K562 (cell line): ENCODE measurements around the gene OR51E2. TPM values are rescaled to one million over a fixed set of nuclear protein-coding genes. Genes with fewer than 3 reads are reported as not detected.

Experiments
- ATAC-seq: fragments of 200-7000 bp; cut with Tn5 transposase; 3 replicates; pipeline ENCODE4 v1.9.1; 2020; ENCODE audit warnings: moderate library complexity
- BruUV-seq: library from RNA; stranded (reverse); fragments of 400-500 nt; replicated peaks from 2 replicates; lab custom pipeline; 2021; lab: Mats Ljungman, UMichigan
- CTCF ChIA-PET: fragments of 300-600 bp; formaldehyde crosslinking; extraction: SDS; loops from one replicate; lab custom pipeline; 2021; ENCODE audit warnings: low intra/inter-chr PET ratio; lab: Yijun Ruan, JAX
- POLR2A ChIA-PET: fragments of 300-600, 350-650 bp; sonication (Branson Sonifier 250); formaldehyde crosslinking; extraction: SDS; loops from one replicate; lab custom pipeline; 2021; ENCODE audit warnings: antibody characterized with exemption, inconsistent platforms; lab: Yijun Ruan, JAX
- DNase-seq, 4 experiments: peaks; one replicate each; pipeline versions ENCODE4 v3.0.0 to v3.0.0-alpha.2; 2011 to 2018; ENCODE audit warnings: low spot score in 3 of 4, mixed read lengths in 3 of 4; ENCODE audit errors: extremely low read depth in 1 of 4
- FAIRE-seq: peaks from 2 replicates; lab custom pipeline; 2011; peaks lifted over from hg19 to GRCh38; lab: Jason Lieb, UNC
- H2AFZ ChIP-seq: 2 replicates; pipeline ENCODE4 v1.6.0; 2011; ENCODE audit warnings: low read depth, low read length, control low read depth, inconsistent platforms
- H3K27ac ChIP-seq: fragments of 200-600 bp; 3 replicates; pipeline ENCODE4 v1.8.0; 2011; ENCODE audit warnings: low read depth, mild to moderate bottlenecking, control low read depth, inconsistent platforms, low read length, moderate library complexity, mixed read lengths; ENCODE audit errors: extremely low read depth
- H3K27me3 ChIP-seq, 2 experiments: fragments of 300-600 bp in 1 of 2; 2 replicates in 1 of 2; 3 replicates in 1 of 2; pipeline versions ENCODE4 v1.6.0 to v1.8.0; 2011; ENCODE audit warnings: inconsistent platforms in 2 of 2, low read length in 2 of 2, mild to moderate bottlenecking in 1 of 2, mixed read lengths in 1 of 2, moderate library complexity in 1 of 2; ENCODE audit not compliant: control insufficient read depth in 2 of 2, insufficient read depth in 2 of 2
- H3K36me3 ChIP-seq: fragments of 300-600 bp; 3 replicates; pipeline ENCODE4 v1.8.0; 2011; ENCODE audit warnings: mild to moderate bottlenecking, low read length, inconsistent platforms; ENCODE audit not compliant: control insufficient read depth, insufficient read depth
- H3K4me1 ChIP-seq, 2 experiments: fragments of 200-600 bp in 1 of 2; replicated peaks in 1 of 2; 2 replicates in 1 of 2; 3 replicates in 1 of 2; pipeline versions ENCODE4 v1.5.1 to v1.8.0; 2011; ENCODE audit warnings: inconsistent platforms in 2 of 2, low read length in 2 of 2, mild to moderate bottlenecking in 1 of 2, mixed read lengths in 1 of 2, moderate library complexity in 1 of 2; ENCODE audit not compliant: control insufficient read depth in 2 of 2, insufficient read depth in 2 of 2
- H3K4me2 ChIP-seq: 2 replicates; pipeline ENCODE4 v1.6.1; 2011; ENCODE audit warnings: low read length, control low read depth, inconsistent platforms, mixed read lengths; ENCODE audit not compliant: insufficient read depth
- H3K4me3 ChIP-seq: fragments of 200-600 bp; sonication (generic), shearing (Covaris generic); 2 replicates; pipeline ENCODE4 v1.5.1; 2016; ENCODE audit warnings: control low read depth, inconsistent platforms
- H3K79me2 ChIP-seq: fragments of 200-600 bp; 3 replicates; pipeline ENCODE4 v1.8.0; 2011; ENCODE audit warnings: low read length, inconsistent platforms; ENCODE audit not compliant: control insufficient read depth, insufficient read depth
- H3K9ac ChIP-seq, 2 experiments: 2 replicates each; pipeline versions ENCODE4 v1.6.0 to v1.6.1; 2011; ENCODE audit warnings: low read depth in 2 of 2, low read length in 2 of 2, control low read depth in 1 of 2, inconsistent platforms in 1 of 2, mild to moderate bottlenecking in 1 of 2, mixed read lengths in 1 of 2; ENCODE audit not compliant: insufficient read depth in 1 of 2
- H3K9me1 ChIP-seq: one replicate; pipeline ENCODE4 v1.6.0; 2011; ENCODE audit warnings: inconsistent platforms, mild to moderate bottlenecking, low read length, moderate library complexity; ENCODE audit not compliant: control insufficient read depth, insufficient read depth
- H3K9me3 ChIP-seq: replicated peaks from 2 replicates; pipeline ENCODE4 v1.5.1; 2011; ENCODE audit warnings: low read depth, low read length, inconsistent platforms; ENCODE audit not compliant: control insufficient read depth, insufficient read depth
- H4K20me1 ChIP-seq: replicated peaks from 2 replicates; pipeline ENCODE4 v1.6.1; 2011; ENCODE audit warnings: low read length, inconsistent platforms, mixed read lengths; ENCODE audit not compliant: control insufficient read depth, insufficient read depth
- CTBP1 ChIP-seq: fragments of 450-650 bp; IDR thresholded peaks from 2 replicates; pipeline ENCODE4 v1.6.1; 2016; ENCODE audit warnings: borderline replicate concordance
- EP400 ChIP-seq: fragments of 450-650 bp; IDR thresholded peaks from 2 replicates; pipeline ENCODE4 v1.6.1; 2017; ENCODE audit warnings: antibody characterized with exemption, mild to moderate bottlenecking, moderate library complexity
- MAFG ChIP-seq: fragments of 450-650 bp; conservative IDR thresholded peaks from 2 replicates; pipeline ENCODE4 v1.6.1; 2016; ENCODE audit warnings: missing genetic modification characterization, missing compliant biosample characterization
- MTA3 ChIP-seq: fragments of 450-650 bp; formaldehyde crosslinking; IDR thresholded peaks from 2 replicates; pipeline ENCODE4 v1.6.1; 2017; ENCODE audit warnings: mild to moderate bottlenecking, borderline replicate concordance
- PHF21A ChIP-seq: fragments of 450-650 bp; IDR thresholded peaks from 2 replicates; pipeline ENCODE4 v1.6.1; 2017; ENCODE audit warnings: low read depth, borderline replicate concordance
- PML ChIP-seq: IDR thresholded peaks from 2 replicates; pipeline ENCODE4 v1.6.1; 2012; ENCODE audit warnings: low read length, inconsistent platforms
- POU5F1 ChIP-seq: fragments of 150-350 bp; IDR thresholded peaks from 2 replicates; pipeline ENCODE4 v1.6.1; 2014; ENCODE audit warnings: borderline replicate concordance, low read length, low read depth, mild to moderate bottlenecking; ENCODE audit not compliant: partially characterized antibody
- U2AF1 ChIP-seq: fragments of 200-400 bp; formaldehyde crosslinking; optimal IDR thresholded peaks from 2 replicates; pipeline ENCODE3; 2017; ENCODE audit warnings: mild to moderate bottlenecking, low read depth, low read length, moderate library complexity
- YBX1 ChIP-seq: fragments of 450-650 bp; IDR thresholded peaks from 2 replicates; pipeline ENCODE4 v1.7.1; 2016; ENCODE audit warnings: mild to moderate bottlenecking
- ZNF668 ChIP-seq: fragments of 250-450 bp; sonication (Bioruptor Pico); IDR thresholded peaks from 2 replicates; pipeline ENCODE4 v1.8.0; 2022; ENCODE audit warnings: mild to moderate bottlenecking, inconsistent platforms
- WGBS: fragments of 100-300 bp; shearing (Covaris generic); methylation state at CpG from one replicate; pipeline ENCODE4 v1.1.6; 2016; ENCODE audit warnings: low coverage, mixed read lengths; ENCODE audit not compliant: insufficient coverage; ENCODE audit errors: missing lambda C conversion rate; 5-methylcytosine and 5-hydroxymethylcytosine counted together
- in situ Hi-C: fragments of 300-500 bp; cut with MboI; formaldehyde crosslinking; loops from 4 replicates; pipeline ENCODE4 v1.15.0; 2018; ENCODE audit warnings: inconsistent platforms, mixed read lengths
- intact Hi-C: fragments of 100-400 bp; cut with micrococcal nuclease; formaldehyde crosslinking; loops from 2 replicates; pipeline ENCODE4 v1.14.2; 2022
- polyA plus RNA-seq, 8 experiments: library from polyadenylated mRNA; depleted of rRNA in 4 of 8; stranded (reverse) in 5 of 8; unstranded in 3 of 8; fragments of >200 nt; fragmentation: Nextera tagmentation in 2 of 8; fragmentation: Illumina TruSeq in 1 of 8; extraction: Ambion mirVana in 2 of 8; extraction: Trizol in 1 of 8; gene quantifications; 2 replicates each; pipeline versions ENCODE4 v1.2.1 to v1.2.3, GENCODE V29; 2011 to 2014; ENCODE audit warnings: inconsistent platforms in 1 of 8, missing spikeins in 1 of 8
- total RNA-seq, 7 experiments: library from RNA; depleted of rRNA in 6 of 7; stranded (reverse); fragments of >200 nt in 6 of 7; fragmentation: Illumina TruSeq in 2 of 7; extraction: Trizol in 2 of 7; gene quantifications; 2 replicates each; pipeline versions ENCODE4 v1.2.1 to v1.2.3, GENCODE V29; 2011 to 2021; ENCODE audit warnings: low replicate concordance in 1 of 7
- TF ChIP-seq, protein P1 (sequence below): fragments of 450-650 bp; formaldehyde crosslinking; IDR thresholded peaks from 2 replicates; pipeline ENCODE4 v1.4.0; 2020; ENCODE audit warnings: mild to moderate bottlenecking, moderate library complexity
- TF ChIP-seq, protein P2 (sequence below): sonication (generic); formaldehyde crosslinking; IDR thresholded peaks from 2 replicates; pipeline ENCODE4 v1.8.0; 2022; ENCODE audit warnings: missing genetic modification reagents, mild to moderate bottlenecking, borderline replicate concordance
- TF ChIP-seq, protein P3 (sequence below): sonication (generic); formaldehyde crosslinking; IDR thresholded peaks from 2 replicates; pipeline ENCODE4 v1.8.0; 2023; ENCODE audit warnings: mild to moderate bottlenecking, missing genetic modification reagents

Gene OR51E2
- total and polyA plus RNA-seq, 9 of the 15 experiments (the other 6 are each of a cell fraction or from before 2014, with no cell fraction given), result not detected

- no peak overlapping the region for H3K9ac ChIP-seq
- no peaks in the 10 kb centered on the region for H3K36me3 ChIP-seq
- H3K4me2 ChIP-seq, result no peak overlapping the region
- no peaks in the 10 kb centered on the region for H4K20me1 ChIP-seq
- ATAC-seq (no peak), FAIRE-seq (no peak), DNase-seq (no peak)
- in situ Hi-C loops (no loop called here), intact Hi-C loops (loop anchor here (10.0 kb wide), 1 partner anchor 268 kb away; the partner anchor contains the start of gene OR51L1)
- WGBS, result 0% methylated on average over 2 of the region's 2 CpGs
- H3K79me2 ChIP-seq, result no peaks in the 10 kb centered on the region
- H3K9me3 ChIP-seq, result no peaks in the 10 kb centered on the region
- POLR2A ChIA-PET, result no interaction called here
- CTCF ChIA-PET, result no interaction called here
- H3K27me3 ChIP-seq, result peaks cover 0 to 18% of the 10 kb centered on the region in 2 experiments; a peak in 4 of 5 replicates
- no peak overlapping the region for H2AFZ ChIP-seq
- H3K4me3 ChIP-seq, result no peak overlapping the region
- no TSS peak for BruUV-seq
- H3K27ac ChIP-seq, result no peak overlapping the region
- TF ChIP-seq ZNF668 (CRISPR knock-in tag) (no peak), CTBP1 (no peak), PML (no peak), POU5F1 (no peak), MTA3 (no peak), EP400 (no peak), PHF21A (no peak), MAFG (tag) (no peak), YBX1 (no peak), U2AF1 (no peak)
- TF ChIP-seq, protein P1, sequence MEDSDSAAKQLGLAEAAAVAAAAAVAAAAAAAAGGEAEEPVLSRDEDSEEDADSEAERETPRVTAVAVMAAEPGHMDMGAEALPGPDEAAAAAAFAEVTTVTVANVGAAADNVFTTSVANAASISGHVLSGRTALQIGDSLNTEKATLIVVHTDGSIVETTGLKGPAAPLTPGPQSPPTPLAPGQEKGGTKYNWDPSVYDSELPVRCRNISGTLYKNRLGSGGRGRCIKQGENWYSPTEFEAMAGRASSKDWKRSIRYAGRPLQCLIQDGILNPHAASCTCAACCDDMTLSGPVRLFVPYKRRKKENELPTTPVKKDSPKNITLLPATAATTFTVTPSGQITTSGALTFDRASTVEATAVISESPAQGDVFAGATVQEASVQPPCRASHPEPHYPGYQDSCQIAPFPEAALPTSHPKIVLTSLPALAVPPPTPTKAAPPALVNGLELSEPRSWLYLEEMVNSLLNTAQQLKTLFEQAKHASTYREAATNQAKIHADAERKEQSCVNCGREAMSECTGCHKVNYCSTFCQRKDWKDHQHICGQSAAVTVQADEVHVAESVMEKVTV (CRISPR knock-in tag), result no peak
- TF ChIP-seq, protein P2, sequence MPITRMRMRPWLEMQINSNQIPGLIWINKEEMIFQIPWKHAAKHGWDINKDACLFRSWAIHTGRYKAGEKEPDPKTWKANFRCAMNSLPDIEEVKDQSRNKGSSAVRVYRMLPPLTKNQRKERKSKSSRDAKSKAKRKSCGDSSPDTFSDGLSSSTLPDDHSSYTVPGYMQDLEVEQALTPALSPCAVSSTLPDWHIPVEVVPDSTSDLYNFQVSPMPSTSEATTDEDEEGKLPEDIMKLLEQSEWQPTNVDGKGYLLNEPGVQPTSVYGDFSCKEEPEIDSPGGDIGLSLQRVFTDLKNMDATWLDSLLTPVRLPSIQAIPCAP (CRISPR knock-in tag), result no peak
- TF ChIP-seq, protein P3, sequence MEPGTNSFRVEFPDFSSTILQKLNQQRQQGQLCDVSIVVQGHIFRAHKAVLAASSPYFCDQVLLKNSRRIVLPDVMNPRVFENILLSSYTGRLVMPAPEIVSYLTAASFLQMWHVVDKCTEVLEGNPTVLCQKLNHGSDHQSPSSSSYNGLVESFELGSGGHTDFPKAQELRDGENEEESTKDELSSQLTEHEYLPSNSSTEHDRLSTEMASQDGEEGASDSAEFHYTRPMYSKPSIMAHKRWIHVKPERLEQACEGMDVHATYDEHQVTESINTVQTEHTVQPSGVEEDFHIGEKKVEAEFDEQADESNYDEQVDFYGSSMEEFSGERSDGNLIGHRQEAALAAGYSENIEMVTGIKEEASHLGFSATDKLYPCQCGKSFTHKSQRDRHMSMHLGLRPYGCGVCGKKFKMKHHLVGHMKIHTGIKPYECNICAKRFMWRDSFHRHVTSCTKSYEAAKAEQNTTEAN, result no peak
- H3K4me1 ChIP-seq, result 0 out of 5 replicates have a peak, but pooled peaks cover 0 to 3% of the 10 kb centered on the region in 2 experiments
- H3K9me1 ChIP-seq, result no peaks in the 10 kb centered on the region
Observed at GRCh38 chr11:4727171-4727570, 29.5 kb upstream of the OR51E2 start.
